PC-3 (cell line): ENCODE results near the gene ESR1. TPM values are rescaled to one million over a fixed set of nuclear protein-coding genes. Genes with fewer than 3 reads are reported as not detected.

Source experiments
- ATAC-seq: fragments of 200-7000 bp; cut with Tn5 transposase; 2 replicates; pipeline ENCODE4 v1.9.1; 2020; ENCODE audit warnings: mild to moderate bottlenecking, moderate library complexity
- BruUV-seq: library from RNA; stranded (reverse); fragments of 400-500 nt; replicated peaks from 2 replicates; lab custom pipeline; 2021; lab: Mats Ljungman, UMichigan
- CTCF ChIA-PET: fragments of 300-600 bp; sonication (Branson Sonifier 250); formaldehyde crosslinking; loops from one replicate; lab custom pipeline; 2022; ENCODE audit warnings: antibody characterized with exemption; lab: Charles Lee
- POLR2A ChIA-PET: fragments of 300-600 bp; sonication (Branson Sonifier 250); formaldehyde crosslinking; loops from one replicate; lab custom pipeline; 2022; ENCODE audit warnings: antibody characterized with exemption; ENCODE audit not compliant: unreplicated experiment; lab: Charles Lee
- DNase-seq: peaks from one replicate; pipeline ENCODE4 v3.0.0-alpha.2; 2015
- H2AFZ ChIP-seq: fragments of 300-600 bp; sonication (generic); 2 replicates; pipeline ENCODE4 v1.6.0; 2016; ENCODE audit warnings: antibody characterized with exemption, low read length
- H3F3A ChIP-seq: fragments of 300-600 bp; sonication (generic); one replicate; pipeline ENCODE4 v1.6.0; 2017; ENCODE audit warnings: antibody characterized with exemption, low read length, control low read depth, mild to moderate bottlenecking; ENCODE audit not compliant: unreplicated experiment
- H3K27ac ChIP-seq: fragments of 300-600 bp; sonication (generic); 2 replicates; pipeline ENCODE4 v1.5.1; 2016; ENCODE audit warnings: mild to moderate bottlenecking, low read length
- H3K27me3 ChIP-seq: fragments of 300-600 bp; sonication (generic); 2 replicates; pipeline ENCODE4 v1.6.1; 2016; ENCODE audit warnings: low read length, mixed read lengths
- H3K36me3 ChIP-seq: fragments of 300-600 bp; sonication (generic); 2 replicates; pipeline ENCODE4 v1.6.1; 2016; ENCODE audit warnings: low read depth, mixed run types, low read length, mixed read lengths
- H3K4me1 ChIP-seq: fragments of 300-600 bp; sonication (generic); 2 replicates; pipeline ENCODE4 v1.5.1; 2016; ENCODE audit warnings: low read length; ENCODE audit not compliant: insufficient read depth
- H3K4me2 ChIP-seq: fragments of 300-600 bp; sonication (generic); 2 replicates; pipeline ENCODE4 v1.6.0; 2016; ENCODE audit warnings: low read length
- H3K4me3 ChIP-seq: fragments of 300-600 bp; sonication (generic); 2 replicates; pipeline ENCODE4 v1.5.1; 2016; ENCODE audit warnings: mild to moderate bottlenecking, low read length, mixed read lengths
- H3K79me2 ChIP-seq: fragments of 300-600 bp; sonication (generic); 2 replicates; pipeline ENCODE4 v1.6.1; 2017; ENCODE audit warnings: low read length, mixed read lengths
- H3K9ac ChIP-seq: fragments of 300-600 bp; sonication (generic); 2 replicates; pipeline ENCODE4 v1.6.0; 2016; ENCODE audit warnings: mild to moderate bottlenecking, low read length
- H3K9me2 ChIP-seq: fragments of 300-600 bp; sonication (generic); replicated peaks from 2 replicates; pipeline ENCODE4 v1.6.1; 2016; ENCODE audit warnings: mixed run types, low read length, mixed read lengths
- H3K9me3 ChIP-seq: fragments of 300-600 bp; sonication (generic); 2 replicates; pipeline ENCODE4 v1.6.1; 2016; ENCODE audit warnings: low read length, mixed read lengths
- H4K20me1 ChIP-seq: fragments of 300-600 bp; sonication (generic); 2 replicates; pipeline ENCODE4 v1.6.1; 2016; ENCODE audit warnings: low read length, mixed read lengths
- EZH2 ChIP-seq: fragments of 300-600 bp; sonication (generic); IDR thresholded peaks from one replicate; pipeline ENCODE4 v1.6.1; 2017; ENCODE audit warnings: antibody characterized with exemption, mild to moderate bottlenecking, low read length; ENCODE audit not compliant: unreplicated experiment
- EZH2phosphoT487 ChIP-seq: fragments of 300-600 bp; sonication (generic); IDR thresholded peaks from 2 replicates; pipeline ENCODE4 v1.6.1; 2018; ENCODE audit warnings: mild to moderate bottlenecking, antibody characterized with exemption, low read length, borderline replicate concordance
- intact Hi-C: fragments of 100-400 bp; cut with micrococcal nuclease; formaldehyde crosslinking; loops from 2 replicates; pipeline ENCODE4 v1.9.0; 2023
- total RNA-seq: library from RNA; depleted of rRNA; stranded (reverse); fragments of >200 nt; gene quantifications from 2 replicates; pipeline ENCODE4 v1.2.3, GENCODE V29; 2014
- TF ChIP-seq, protein P1 (sequence below): fragments of 300-600 bp; sonication (generic); conservative IDR thresholded peaks from 2 replicates; pipeline ENCODE4 v1.5.1; 2017; ENCODE audit warnings: antibody characterized with exemption, low read depth, mild to moderate bottlenecking, low read length

The ESR1 gene
- total RNA-seq, 1 experiment from 2014 or later, result 5.9 TPM

DNA sequence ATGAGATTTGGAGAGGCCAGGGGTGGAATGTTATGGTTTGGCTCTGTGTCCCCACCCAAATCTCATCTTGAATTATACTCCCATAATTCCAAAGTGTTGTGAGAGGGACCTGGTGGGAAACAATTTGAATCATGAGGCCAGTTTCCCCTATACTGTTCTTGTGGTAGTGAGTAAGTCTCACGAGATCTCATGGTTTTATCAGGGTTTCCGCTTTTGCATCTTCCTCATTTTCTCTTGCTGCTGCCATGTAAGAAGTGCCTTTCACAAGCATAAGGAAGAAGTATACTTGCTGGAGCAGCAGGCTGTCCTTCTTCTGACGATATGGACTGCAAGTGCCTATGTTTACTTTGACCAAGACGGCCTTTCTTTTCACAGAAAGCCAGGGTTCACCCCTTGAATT, 270.5 kb downstream of the ESR1 start:
- Histone ChIP-seq H3K9me3 (no peaks in the 10 kb centered on the region), H3K36me3 (no peaks in the 10 kb centered on the region; the same call in 1 of the 2 replicates), H4K20me1 (no peaks in the 10 kb centered on the region), H3F3A (no peaks in the 10 kb centered on the region), H3K9ac (no peak overlapping the region), H3K27ac (no peak overlapping the region), H2AFZ (no peak overlapping the region), H3K4me2 (no peak overlapping the region), H3K27me3 (no peaks in the 10 kb centered on the region), H3K79me2 (no peaks in the 10 kb centered on the region), H3K4me3 (no peak overlapping the region), H3K4me1 (no peaks in the 10 kb centered on the region), H3K9me2 (no peaks in the 10 kb centered on the region)
- POLR2A ChIA-PET, result no interaction called here
- TF ChIP-seq EZH2, result no peak
- TF ChIP-seq, protein P1, sequence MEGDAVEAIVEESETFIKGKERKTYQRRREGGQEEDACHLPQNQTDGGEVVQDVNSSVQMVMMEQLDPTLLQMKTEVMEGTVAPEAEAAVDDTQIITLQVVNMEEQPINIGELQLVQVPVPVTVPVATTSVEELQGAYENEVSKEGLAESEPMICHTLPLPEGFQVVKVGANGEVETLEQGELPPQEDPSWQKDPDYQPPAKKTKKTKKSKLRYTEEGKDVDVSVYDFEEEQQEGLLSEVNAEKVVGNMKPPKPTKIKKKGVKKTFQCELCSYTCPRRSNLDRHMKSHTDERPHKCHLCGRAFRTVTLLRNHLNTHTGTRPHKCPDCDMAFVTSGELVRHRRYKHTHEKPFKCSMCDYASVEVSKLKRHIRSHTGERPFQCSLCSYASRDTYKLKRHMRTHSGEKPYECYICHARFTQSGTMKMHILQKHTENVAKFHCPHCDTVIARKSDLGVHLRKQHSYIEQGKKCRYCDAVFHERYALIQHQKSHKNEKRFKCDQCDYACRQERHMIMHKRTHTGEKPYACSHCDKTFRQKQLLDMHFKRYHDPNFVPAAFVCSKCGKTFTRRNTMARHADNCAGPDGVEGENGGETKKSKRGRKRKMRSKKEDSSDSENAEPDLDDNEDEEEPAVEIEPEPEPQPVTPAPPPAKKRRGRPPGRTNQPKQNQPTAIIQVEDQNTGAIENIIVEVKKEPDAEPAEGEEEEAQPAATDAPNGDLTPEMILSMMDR, result no peak
- TF ChIP-seq EZH2phosphoT487, result no peak
- DNase-seq (no peak), ATAC-seq (no peak)
- CTCF ChIA-PET, result no interaction called here
- intact Hi-C loops, result no loop called here
- no TSS peak for BruUV-seq

DNA sequence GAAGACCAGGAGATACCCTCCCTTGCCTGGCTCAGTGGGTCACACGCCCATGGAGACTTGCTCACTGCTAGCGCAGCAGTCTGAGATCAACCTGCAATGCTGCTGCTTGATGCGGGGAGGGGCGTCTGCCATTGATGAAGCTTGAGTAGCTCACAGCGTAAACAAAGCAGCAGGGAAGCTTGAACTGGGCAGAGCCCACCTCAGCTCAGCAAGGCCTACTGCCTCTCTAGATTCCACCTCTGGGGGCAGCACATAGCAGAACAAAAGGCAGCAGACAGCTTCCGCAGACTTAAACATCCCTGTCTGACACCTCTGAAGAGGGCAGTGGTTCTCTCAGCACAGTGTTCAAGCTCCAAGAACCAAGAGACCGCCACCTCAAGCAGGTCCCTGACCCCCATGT, 271.3 kb downstream of the ESR1 start:
- ATAC-seq (no peak), DNase-seq (no peak)
- CTCF ChIA-PET, result no interaction called here
- Histone ChIP-seq H2AFZ (no peak overlapping the region), H3K36me3 (no peaks in the 10 kb centered on the region; the same call in 1 of the 2 replicates), H3K27me3 (no peaks in the 10 kb centered on the region), H3K4me1 (no peaks in the 10 kb centered on the region), H3K9me3 (no peaks in the 10 kb centered on the region), H3K4me3 (no peak overlapping the region), H4K20me1 (no peaks in the 10 kb centered on the region), H3K79me2 (no peaks in the 10 kb centered on the region), H3F3A (no peaks in the 10 kb centered on the region), H3K9me2 (no peaks in the 10 kb centered on the region), H3K27ac (no peak overlapping the region), H3K9ac (no peak overlapping the region), H3K4me2 (no peak overlapping the region)
- BruUV-seq, result no TSS peak
- POLR2A ChIA-PET, result no interaction called here
- no peak for TF ChIP-seq EZH2phosphoT487
- no peak for TF ChIP-seq EZH2
- TF ChIP-seq, protein P1, result no peak
- intact Hi-C loops, result no loop called here

DNA sequence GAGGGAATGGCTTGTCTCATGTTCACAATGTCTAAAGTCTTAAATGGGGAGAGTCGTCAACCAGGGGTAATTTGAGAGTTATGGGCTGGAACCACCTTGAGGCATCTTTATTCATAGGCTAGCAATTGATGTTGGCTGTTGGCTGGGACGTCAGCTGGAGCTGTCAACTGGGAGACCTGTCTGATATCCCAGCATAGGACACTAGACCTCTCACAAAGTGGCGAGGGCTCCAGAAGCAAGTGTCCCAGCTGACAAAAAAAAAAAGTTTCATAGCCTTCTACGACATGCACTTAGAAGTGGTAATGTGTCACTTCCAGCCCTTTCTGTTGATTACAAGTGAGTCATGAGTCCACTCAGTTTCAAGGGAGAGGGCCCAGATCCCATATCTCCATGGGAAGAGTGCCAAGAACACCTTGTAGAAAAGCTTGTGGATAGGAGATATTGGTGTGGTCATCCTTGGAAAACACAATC, 278.0 kb downstream of the ESR1 start:
- DNase-seq (peak; percentile 83), ATAC-seq (peak; percentile 69)
- H3K36me3 ChIP-seq, result no peaks in the 10 kb centered on the region
- H3K9me3 ChIP-seq, result no peaks in the 10 kb centered on the region
- H3K9ac ChIP-seq, result no peak overlapping the region
- no peak overlapping the region for H3K4me3 ChIP-seq
- peak overlapping the region; percentile 11; the same call in 1 of the 2 replicates for H3K27ac ChIP-seq
- intact Hi-C loops, result no loop called here
- H3K27me3 ChIP-seq, result no peaks in the 10 kb centered on the region
- H2AFZ ChIP-seq, result no peak overlapping the region
- no TSS peak for BruUV-seq
- H3K79me2 ChIP-seq, result no peaks in the 10 kb centered on the region
- H3K4me2 ChIP-seq, result no peak overlapping the region
- H3K4me1 ChIP-seq, result peaks cover 34% of the 10 kb centered on the region
- ChIA-PET POLR2A (no interaction called here), CTCF (no interaction called here)
- H3F3A ChIP-seq, result no peaks in the 10 kb centered on the region
- no peaks in the 10 kb centered on the region for H3K9me2 ChIP-seq
- no peaks in the 10 kb centered on the region for H4K20me1 ChIP-seq
- TF ChIP-seq, protein P1, result no peak
- TF ChIP-seq EZH2 (no peak), EZH2phosphoT487 (no peak)
